ENCODE data around the gene APMAP.

APMAP gene

DNA sequence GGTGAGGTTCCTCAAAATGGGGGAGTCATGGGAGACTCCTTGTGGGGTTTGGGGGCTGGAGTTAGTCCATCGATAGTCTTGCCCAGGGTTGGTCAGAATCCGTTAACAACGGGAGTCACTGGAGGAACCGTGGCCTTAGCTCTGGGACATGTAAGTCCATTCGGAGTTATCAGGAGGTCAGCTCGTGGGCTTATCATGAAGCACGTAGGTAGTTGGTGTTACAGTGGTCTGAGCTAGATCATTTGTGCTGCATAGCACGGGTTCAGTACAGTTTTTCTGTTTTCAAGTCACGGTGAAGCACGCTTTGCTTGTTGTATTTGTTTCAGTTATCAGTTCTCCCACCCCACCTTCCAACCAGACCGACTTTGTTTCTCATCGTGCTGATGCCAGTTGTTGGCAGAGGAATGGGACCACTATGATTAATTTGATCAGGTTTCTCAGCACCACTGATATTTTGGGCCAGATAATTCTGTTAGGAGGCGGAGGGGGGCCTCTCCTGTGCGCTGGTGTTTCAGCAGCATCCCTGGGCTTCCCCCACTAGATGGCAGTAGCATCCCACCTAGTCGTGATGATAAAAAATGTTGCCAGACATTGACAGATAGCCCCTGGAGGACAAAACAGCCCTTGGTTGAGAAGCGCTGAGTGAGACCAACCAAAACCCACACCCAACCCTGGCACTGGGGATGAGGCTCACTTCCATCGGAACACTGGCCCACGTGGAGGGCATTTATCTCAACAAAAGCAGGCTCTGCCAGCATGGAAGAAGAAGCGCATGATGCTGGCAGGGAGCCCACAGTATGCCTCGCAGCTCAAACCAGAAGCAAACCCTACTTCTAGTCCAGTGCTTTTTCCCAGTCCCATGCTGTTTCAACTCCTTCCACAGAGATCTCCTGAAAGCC, 2.2 kb upstream of the APMAP start:
- intact Hi-C loops (cut with DNase I) = loop anchor here (2.0 to 5.0 kb wide), 6 partner anchors 38 to 398 kb away; partner anchors contain the start of genes ABHD12, ENTPD6 and PYGB
- DNase-seq = peak; percentile 72 to 97 (median 90)

GRCh38 chr20:24994186-24994465, 1.6 kb upstream of the APMAP start:
- intact Hi-C loops (cut with DNase I) = loop anchor here (2.0 to 5.0 kb wide), 5 partner anchors 71 to 398 kb away; partner anchors contain the start of genes ABHD12, ENTPD6 and PYGB
- DNase-seq = no peak

DNA sequence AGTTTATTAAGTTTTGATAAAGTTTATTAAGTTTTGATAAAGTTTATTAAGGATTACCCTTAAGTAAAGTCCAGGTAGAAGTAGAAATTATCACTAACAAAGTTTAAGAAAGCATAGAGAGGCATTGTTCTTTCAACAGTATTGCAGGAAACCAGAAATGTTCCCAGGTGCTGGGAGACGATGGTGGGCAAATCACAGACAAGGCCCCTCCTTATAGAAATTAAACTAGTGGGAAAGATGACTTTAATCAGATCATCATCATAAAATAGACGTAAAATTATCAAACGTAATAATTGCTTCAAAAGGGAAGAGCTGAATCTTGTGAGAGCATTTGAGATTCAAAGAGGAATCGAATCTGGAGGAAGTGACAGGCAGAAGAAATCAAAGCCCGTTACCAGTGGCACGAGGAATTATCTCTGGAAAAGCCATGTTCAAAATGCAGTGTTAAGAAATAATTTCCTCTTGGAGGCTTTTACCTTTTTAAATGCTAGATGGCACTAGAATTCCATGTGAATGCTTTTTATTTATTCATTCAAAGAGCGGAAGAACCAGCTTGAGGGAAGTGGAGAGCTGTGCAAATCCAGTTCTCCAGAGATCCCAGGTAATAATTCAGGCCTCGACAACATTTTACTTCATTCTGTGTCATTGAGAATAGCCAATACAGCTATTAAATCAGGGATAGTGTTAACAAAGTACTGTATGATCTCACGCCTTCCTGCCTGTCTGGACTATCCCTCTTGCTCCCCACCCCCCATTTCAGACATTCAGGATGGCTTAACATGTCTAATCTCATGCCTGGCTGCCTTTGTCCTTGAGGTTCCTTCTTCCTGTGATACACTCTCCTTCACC, 1.0 kb upstream of the APMAP start:
- intact Hi-C loops (cut with DNase I) = loop anchor here (2.0 to 5.0 kb wide), 5 partner anchors 71 to 399 kb away; partner anchors contain the start of genes ABHD12, ENTPD6 and PYGB
- DNase-seq = peak in 12 of 42 donors; percentile 8 to 52 (median 16)

- peak in 13 of 42 donors; percentile 13 to 59 (median 40) for DNase-seq
- intact Hi-C loops (cut with DNase I) = loop anchor here (5.0 kb wide), 4 partner anchors 185 to 400 kb away; partner anchors contain the start of genes ABHD12, ENTPD6 and PYGB
Measured at GRCh38 chr20:24991897-24992486, 559 bp downstream of the APMAP start.

DNA sequence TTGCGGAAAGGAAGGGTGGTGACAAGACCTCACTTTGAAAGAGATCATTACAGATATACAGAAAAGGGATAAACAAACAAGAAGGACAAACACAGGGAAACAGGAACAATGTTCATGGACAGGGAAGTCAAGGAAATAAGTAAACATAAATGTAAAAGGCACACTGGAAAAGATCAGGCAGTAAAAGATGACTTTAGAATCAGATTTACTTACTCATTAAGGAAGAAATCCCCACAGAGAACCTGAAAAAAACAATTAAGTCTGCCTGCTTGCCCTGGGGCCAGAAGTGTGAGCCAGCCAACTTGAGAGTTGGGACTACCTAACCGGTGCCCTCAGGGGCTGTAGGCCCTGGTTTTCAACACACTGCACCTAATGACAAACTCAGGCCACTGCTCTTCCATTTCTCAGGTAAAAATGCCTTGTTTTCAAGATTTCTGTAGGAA, 1.7 kb downstream of the APMAP start:
- intact Hi-C loops (cut with DNase I) = loop anchor here (5.0 kb wide), 4 partner anchors 186 to 401 kb away; partner anchors contain the start of genes ABHD12, ENTPD6 and PYGB
- DNase-seq = peak in 11 of 42 donors; percentile 2 to 41 (median 17)

DNA sequence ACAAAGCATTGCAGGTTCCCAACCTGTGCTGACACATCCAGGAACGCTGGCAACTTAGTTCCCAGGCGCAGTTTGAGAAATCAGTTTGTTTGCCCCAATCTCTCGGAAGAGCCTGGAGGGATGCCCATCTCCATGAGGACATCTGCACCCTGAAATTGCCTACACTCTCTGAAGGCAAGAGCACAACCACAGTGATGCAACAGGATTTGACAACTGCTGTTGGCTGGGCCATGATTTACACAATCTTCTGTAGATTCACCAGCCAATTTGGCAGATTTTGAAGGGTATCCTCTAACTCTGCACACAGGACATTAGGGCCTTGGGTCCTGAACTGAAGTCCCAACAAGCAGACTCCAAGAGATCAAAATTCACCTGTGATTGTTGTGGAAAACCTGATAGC, 3.4 kb downstream of the APMAP start:
- intact Hi-C loops (cut with DNase I) = no loop called here
- DNase-seq = peak in 7 of 42 donors; percentile 7 to 32 (median 14)

GRCh38 chr20:24987873-24988835, 4.4 kb downstream of the APMAP start:
- peak in 10 of 42 donors; percentile 2 to 30 (median 14) for DNase-seq

GRCh38 chr20:24987244-24987643, 5.3 kb downstream of the APMAP start:
- peak in 2 of 42 donors; percentile 1 to 19 for DNase-seq
- intact Hi-C loops (cut with DNase I) = no loop called here

More at GRCh38 chr20:24987873-24988835, 4.4 kb downstream of the APMAP start:
- intact Hi-C loops (cut with DNase I) = no loop called here

GRCh38 chr20:24986436-24987015, 6.0 kb downstream of the APMAP start:
- intact Hi-C loops (cut with DNase I) = no loop called here
- DNase-seq = peak in 11 of 42 donors; percentile 5 to 40 (median 13)

- intact Hi-C loops (cut with DNase I) = no loop called here
- peak in 9 of 42 donors; percentile 8 to 42 (median 17) for DNase-seq
Measured at GRCh38 chr20:24985802-24986201, 6.7 kb downstream of the APMAP start.

DNA sequence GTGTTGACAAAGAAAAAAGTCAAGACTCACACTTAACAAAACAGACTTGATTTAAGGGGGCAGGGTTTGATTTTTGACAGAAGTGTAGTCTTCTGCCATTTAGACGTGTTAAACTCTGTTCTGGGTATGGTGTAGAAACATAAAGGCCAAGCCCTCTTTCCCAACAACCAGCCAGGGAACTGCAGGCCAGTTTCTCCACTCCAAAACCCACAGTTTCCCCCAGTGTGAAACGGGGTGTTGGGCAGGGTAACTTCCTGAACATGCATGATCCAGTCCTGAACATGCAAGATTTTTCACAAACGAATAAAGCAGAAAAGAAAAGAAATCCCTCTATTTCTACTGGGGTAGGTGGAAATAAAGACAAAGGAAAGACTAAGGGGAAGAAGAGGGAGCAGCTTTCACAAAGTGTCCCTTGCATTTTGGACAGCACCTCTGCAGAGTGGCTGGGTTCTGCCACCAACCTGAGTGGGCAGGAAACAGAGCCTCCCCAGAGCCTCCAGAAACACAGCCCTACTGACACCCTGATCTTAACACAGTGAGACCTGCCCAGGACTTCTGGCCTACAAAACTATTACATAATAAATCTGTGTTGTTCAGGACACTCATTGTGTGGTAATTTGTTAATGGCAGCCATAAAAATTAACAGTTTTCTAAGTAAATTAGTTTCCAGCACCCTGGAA, 7.5 kb downstream of the APMAP start:
- intact Hi-C loops (cut with DNase I) = no loop called here
- peak in 10 of 42 donors; percentile 3 to 43 (median 14) for DNase-seq

DNA sequence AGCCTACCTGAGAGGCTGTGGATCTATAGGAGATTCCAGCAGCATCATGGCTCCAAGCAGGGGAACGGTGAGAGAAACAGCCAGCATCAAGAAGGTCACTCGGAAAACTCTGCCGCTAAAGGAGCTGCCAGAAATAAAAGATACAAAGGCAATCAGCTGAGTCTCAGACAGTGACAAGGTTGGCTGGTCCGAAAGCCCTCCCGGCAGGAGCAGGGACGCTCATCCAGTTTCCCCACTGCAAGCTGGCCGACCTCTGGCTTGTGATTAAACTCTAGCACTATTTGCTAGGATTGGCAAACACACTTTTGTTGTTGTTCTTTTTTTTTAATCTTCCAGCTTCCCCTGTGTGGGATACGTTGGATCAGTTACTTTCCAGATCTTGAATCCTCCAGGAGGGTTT, 8.7 kb downstream of the APMAP start:
- DNase-seq = peak in 8 of 42 donors; percentile 4 to 35 (median 7)
- intact Hi-C loops (cut with DNase I) = no loop called here

GRCh38 chr20:24981790-24982189, 10.8 kb downstream of the APMAP start:
- intact Hi-C loops (cut with DNase I) = no loop called here
- DNase-seq = peak in 26 of 42 donors; percentile 23 to 76 (median 54)

GRCh38 chr20:24981282-24981681, 11.3 kb downstream of the APMAP start:
- peak in 8 of 42 donors; percentile 5 to 30 (median 10) for DNase-seq
- intact Hi-C loops (cut with DNase I) = no loop called here

- intact Hi-C loops (cut with DNase I) = no loop called here
- DNase-seq = peak in 12 of 42 donors; percentile 0 to 41 (median 14)
Measured at GRCh38 chr20:24980291-24981053, 12.1 kb downstream of the APMAP start.
